HUDEP-2 (cell line): ENCODE results near the gene METTL6.
A peak's percentile ranks its signal among the peaks of the same experiment; 100 is the strongest.
"Not testable (repeated sequence)": the region's sequence is repeated elsewhere in the genome, so short reads cannot be mapped to it uniquely, and the experiment has no call there.

Experiments used
- DNase-seq, 76 experiments: peaks; one replicate each; lab custom pipeline; 2025; ENCODE audit not compliant: unreplicated experiment in 76 of 76; lab: John Stamatoyannopoulos, UW

The METTL6 gene, protein sequence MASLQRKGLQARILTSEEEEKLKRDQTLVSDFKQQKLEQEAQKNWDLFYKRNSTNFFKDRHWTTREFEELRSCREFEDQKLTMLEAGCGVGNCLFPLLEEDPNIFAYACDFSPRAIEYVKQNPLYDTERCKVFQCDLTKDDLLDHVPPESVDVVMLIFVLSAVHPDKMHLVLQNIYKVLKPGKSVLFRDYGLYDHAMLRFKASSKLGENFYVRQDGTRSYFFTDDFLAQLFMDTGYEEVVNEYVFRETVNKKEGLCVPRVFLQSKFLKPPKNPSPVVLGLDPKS

GRCh38 chr3:15427182-15427880 lies at the start of gene METTL6, which contains the start of gene EAF1:
Gene METTL6 (minus strand): TSS chr3:15427544. CDS start chr3:15426511, 1,033 bp downstream.
Gene EAF1 (plus strand): TSS chr3:15427598. CDS start chr3:15427780, 182 bp downstream.
- DNase-seq = peak in 72 of 76 experiments; percentile 10 to 85 (median 64)

DNA sequence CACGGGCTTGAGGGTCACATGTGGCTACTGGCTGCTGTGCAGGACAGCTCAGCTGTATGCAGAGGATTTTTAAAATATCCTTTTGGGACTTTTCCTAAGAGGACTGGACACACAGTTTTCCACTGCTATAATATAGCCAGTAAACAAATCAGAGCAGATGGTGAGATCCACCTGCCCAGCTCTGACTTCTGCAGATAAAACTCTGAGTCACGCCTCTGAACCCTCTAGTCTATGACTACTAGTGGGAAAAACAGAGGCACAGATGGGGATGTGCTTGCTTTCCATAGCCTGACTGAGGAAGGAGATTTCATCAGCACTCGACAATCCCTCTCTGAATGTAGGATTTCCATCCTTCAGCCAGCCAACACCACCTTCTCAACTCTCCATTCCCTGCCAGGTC lies 49.0 kb upstream of the METTL6 start:
- no peak for DNase-seq

GRCh38 chr3:15475161-15475560 lies 47.8 kb upstream of the METTL6 start:
- DNase-seq = no peak

DNA sequence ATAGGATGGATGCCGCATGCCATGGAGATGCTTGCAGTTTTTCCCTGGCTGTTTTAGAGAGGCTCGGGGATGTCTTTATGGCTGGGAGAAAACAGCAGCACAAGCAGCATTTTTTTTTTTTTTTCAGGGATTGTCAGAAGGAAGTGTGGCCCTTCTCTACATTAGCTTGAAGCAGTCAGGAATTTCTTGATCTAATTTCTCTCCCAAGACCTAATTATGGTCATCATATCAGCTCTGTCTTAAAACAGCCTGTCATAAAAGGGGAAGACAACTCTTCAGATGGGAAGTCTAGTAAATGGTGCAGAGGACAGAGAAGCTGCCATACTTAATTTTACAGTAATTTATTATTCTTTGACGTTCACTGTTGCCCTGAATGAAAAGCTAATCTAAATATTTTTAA lies 44.5 kb upstream of the METTL6 start:
- no peak for DNase-seq

GRCh38 chr3:15470849-15471248 lies 43.5 kb upstream of the METTL6 start:
- DNase-seq = no peak

DNA sequence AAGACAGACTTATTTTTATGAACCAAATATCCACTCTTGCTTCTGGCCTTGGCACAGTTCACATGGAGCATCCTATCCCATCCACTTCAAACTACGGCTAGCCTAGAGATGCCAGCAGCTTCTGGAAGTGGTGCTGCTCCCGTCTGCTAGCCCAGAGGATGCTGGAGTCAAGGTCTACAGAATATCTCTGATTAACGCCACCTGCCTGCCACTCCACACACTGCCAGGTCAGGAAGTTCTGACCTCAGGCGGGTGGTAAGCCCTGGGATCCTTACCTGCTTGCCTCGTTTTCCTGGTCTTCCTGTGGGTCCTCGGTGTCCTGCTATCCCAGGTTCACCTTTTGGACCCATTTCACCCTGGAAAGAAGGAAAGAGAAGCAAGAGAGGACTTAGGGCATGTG lies 42.9 kb upstream of the METTL6 start:
- no peak for DNase-seq

DNA sequence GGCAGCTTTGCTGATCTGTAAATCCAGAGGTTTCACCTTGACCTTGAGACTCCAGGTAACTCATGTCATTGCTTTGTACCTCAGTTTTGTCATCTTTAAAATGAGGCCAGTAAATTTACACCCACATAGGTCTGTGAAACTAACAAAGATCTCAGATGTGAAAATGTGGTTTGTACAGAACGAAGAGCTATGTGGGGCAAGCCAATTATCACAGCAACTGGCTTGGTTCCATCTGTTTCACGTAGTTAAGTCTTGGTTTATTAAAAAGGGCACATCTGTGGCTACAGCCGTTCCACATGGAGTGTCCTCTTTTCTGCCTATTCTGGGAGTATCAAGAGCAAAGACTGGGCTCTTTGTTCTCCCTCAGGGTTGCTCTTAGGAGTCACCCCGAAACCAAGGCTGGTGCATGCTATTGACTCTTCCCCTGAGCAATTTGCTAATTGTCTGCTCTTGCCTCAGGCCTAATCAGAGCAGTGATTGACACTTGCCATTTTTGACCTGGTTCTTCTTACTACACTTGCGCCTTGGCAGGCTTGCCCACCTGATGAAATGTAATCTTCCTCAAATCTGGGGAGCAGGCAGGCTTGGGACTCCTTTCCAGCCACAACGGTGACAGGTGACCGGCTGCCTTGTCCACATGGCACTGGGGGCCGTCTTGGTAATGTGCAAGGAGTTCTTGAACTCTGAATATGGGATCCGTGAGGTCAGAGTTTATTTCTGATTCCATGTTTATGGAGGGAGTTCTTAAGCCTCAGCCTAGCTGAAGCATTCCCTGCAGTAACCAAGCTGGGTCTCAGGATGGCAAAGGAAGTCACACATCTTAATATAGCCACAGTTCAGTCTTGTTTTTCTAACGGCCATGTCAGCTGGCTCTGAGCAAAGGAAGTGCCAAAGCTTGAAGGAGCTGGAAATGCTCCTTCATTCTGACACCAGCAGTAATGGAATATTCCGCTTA lies 40.2 kb upstream of the METTL6 start:
- no peak for DNase-seq

DNA sequence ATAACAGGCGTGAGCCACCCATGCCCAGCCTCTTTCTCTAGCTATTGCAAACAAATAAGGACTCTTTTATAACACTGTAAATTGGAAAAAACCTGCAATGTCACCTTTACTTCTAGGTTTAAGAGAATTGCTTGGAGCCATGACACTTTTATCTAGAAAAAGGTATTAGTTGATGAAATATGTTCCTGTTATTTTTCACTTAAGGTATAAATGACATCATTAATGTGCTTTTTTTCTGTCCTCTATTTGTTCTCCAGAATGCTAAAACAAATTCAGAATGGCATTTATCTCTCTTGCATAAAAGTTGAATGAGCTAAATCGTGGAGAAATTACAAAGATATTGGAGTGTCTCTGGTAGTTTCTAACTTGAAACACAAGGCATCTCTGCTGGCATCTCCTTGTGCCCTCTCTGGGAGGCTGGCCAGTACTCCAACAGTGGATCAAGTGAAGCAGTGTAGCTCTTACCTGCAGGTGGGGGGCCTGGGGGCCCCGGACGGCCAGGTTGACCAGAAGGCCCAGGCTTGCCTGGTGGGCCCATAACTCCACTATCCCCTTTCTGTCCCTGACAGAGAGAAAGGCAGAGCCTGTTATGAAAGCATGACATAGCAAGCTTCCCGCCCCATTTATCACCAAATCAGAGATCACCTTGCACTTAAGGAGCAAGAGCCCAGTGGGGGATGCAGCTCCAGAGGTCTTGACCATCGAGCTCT lies 38.7 kb upstream of the METTL6 start:
- DNase-seq = no peak

DNA sequence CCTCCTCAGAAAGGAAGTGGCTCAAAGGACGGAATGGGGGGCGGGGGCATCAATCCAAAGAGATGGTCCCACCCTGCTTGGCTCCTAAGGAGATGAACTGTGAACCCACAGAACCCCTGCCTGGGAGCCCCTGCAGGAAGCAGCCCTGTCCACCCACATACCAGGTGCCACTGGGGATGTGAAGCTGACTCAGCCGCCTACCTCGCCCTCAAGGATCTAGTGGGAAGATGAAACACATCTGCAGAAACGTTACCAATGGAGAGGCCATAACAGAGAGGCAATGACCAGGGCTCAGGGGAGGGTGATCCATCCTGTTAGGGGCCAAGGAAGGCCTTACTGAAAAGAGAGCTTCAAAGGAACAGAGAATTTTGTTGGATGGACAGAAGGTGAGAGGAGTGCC lies 35.1 kb upstream of the METTL6 start:
- DNase-seq = no peak

GRCh38 chr3:15460891-15461531 lies 33.7 kb upstream of the METTL6 start:
- no peak for DNase-seq

DNA sequence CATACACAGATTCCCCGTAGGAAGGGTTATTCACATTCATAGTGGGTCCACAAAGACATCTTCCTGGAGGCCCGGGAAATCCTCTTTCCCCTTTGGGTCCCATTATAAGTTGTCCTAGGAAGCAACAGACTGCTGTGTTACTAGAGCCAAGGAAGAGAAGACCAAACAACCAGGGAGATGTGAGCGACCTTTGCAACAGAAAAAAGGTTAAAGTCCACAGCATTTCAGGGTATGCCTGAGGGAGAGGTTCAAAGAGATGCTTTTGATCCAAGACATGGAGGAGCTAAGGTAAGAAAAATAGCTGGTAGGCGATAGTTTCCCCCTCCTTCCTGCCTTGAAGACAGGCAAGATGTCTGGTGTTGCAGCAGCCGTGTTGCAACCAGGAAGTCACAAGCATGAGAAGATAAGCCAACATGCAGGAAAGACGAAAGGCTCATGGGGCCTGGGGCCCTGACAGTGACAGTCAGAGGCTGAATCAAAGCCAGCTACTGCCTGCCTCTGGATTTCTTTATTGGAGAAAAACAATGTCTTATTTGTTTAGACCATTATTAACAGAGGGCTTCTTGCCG lies 31.0 kb upstream of the METTL6 start:
- DNase-seq = no peak

- not testable (repeated sequence) for DNase-seq
These were observed 29.6 kb upstream of the METTL6 start for GRCh38 chr3:15456915-15457314.

DNA sequence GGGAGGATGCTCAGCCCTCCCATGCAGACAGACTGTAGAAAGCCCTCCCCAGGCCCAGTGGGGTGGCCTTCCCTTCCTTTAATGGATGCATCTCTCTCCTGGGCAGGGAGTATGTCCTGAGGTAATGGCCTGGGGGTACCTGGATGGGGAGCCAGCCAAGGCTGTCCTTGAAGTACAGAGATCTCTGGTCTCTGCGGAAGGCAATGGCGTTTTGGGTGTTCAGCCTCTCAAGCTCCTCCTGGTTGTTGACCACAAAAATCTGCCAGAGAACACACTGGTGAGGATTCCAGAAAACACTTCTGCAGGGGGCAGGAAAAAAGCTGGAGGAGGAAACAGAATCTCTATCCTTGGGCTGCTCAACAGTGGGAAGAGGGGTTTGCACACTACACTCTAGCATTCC lies 29.0 kb upstream of the METTL6 start:
- no peak for DNase-seq

DNA sequence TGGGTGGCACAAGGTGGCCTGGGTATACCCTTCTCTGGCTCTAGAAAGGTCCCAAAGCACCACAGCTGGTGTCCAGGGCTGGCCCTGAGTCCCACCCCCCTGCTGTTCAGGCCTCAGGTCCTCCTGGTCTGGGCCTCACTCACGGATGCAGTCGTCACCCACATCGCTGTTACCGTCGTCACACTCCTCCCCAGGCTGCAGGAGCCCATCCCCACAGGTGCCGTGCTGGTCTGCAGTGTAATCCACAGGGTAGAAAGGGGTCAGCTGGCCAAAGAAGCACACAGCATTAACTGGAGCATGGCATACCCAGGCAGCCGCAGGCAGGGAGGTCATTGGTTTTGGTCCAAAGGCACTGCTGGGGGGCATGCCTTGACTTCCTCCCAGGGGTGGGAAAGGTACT lies 28.4 kb upstream of the METTL6 start:
- no peak for DNase-seq

DNA sequence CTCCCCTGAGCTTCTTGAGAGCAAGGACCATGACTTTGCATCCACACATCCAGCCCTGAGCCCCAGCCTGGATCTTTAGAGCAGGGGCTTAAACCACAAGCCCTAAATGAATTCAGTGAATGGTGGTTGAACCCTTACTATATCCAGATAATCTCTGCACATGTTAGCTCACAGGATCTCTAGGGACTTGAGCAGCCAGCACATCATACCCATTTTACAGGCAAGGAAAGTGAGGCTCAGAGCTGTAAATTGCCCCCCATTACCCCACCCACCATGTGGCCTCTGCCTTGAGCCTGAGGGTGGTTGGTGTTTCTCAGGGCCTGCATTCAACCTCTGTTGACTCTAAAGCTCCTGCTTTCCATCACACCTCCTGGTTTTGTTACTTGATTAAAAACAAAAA lies 27.6 kb upstream of the METTL6 start:
- DNase-seq = no peak

GRCh38 chr3:15453991-15454625 lies 26.8 kb upstream of the METTL6 start:
- DNase-seq = no peak

DNA sequence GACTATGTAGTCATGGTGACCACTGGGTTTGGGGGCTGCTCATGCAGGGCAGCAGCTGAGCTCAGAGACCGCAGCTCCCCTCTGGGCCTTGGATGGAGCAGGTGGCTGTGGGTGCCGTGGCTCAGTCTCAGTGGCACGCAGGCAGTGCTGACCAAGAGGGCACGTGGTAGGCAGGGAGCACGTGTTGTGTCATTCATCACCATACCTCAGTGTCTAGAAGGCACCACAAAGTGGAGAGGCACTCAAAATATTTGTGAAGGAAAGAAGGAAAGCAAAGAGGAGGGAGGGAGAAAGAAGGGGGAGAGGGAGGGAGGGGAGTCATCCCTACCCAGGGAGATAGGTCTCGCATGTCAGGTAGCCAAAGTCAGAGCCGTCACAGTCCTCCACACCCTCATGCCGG lies 26.2 kb upstream of the METTL6 start:
- no peak for DNase-seq

GRCh38 chr3:15452961-15453360 lies 25.6 kb upstream of the METTL6 start:
- no peak for DNase-seq

- peak in 1 of 76 experiments; percentile 21 for DNase-seq
These were observed 24.8 kb upstream of the METTL6 start for GRCh38 chr3:15452156-15452555.
